Measurements from ENCODE around the gene CTAG2. TPM values are rescaled to one million over a fixed set of nuclear protein-coding genes. Genes with fewer than 3 reads are reported as not detected.

Gene CTAG2
- total and polyA plus RNA-seq, 10 of the 15 experiments (the other 5 are each of a cell fraction or from before 2014, with no cell fraction given) = 0.73 TPM; not detected in 9

DNA sequence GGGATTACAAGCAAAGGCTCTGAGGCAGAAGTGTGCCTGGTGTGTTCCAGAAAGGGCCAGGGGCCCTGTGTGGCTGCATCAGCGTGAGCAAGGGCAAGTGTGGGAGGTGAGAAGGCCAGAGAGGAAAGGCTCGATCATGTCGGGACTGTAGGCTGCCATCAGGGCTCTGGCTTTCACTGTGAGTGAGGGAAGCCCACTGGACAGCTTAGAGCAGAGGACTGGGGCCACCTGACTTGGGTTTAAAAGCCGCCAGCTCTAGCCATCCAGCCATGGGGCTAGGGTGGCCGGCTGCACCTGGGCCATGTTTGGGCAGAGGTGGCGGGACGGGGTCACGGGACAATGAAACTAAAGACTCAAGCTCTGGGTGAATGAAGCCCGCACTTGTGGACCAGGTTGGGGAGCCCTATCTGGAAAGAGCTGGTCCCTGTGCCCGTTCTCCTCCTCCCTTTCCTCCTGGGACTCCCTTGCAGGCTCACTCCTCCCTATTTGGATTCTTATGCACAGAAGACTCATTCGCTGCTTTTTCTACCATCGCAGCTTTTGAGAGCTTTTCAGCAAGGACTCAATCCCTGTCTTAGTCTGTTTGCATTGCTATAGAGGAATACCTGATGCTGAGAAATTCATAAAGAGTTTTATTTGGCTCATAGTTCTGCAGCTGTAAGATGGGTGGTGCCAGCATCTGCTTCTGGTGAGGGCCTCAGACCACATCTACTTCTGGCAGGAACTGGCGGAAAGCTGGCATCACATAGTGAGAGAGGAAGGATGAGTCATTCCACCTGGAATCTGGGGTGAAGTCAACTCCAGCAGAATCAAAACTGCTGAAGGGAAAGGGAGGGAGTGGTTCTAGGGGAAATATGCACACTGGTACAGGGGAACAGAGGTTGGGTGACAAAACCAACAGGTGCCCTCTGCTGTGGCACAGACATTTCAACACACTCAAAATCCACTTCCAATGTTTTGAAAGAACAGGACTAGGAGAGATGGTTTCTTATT is 49.6 kb downstream of the CTAG2 start (continued):
- TF ChIP-seq BHLHE40 (IDR thresholded peaks at IDR 0.05; ENCODE audit: borderline replicate concordance in 1 of 2, low read depth in 2 of 2, low read length in 1 of 2) (no peak), CHD1 (IDR thresholded peaks at IDR 0.05; ENCODE audit: low read depth, low read length) (no peak)

DNA sequence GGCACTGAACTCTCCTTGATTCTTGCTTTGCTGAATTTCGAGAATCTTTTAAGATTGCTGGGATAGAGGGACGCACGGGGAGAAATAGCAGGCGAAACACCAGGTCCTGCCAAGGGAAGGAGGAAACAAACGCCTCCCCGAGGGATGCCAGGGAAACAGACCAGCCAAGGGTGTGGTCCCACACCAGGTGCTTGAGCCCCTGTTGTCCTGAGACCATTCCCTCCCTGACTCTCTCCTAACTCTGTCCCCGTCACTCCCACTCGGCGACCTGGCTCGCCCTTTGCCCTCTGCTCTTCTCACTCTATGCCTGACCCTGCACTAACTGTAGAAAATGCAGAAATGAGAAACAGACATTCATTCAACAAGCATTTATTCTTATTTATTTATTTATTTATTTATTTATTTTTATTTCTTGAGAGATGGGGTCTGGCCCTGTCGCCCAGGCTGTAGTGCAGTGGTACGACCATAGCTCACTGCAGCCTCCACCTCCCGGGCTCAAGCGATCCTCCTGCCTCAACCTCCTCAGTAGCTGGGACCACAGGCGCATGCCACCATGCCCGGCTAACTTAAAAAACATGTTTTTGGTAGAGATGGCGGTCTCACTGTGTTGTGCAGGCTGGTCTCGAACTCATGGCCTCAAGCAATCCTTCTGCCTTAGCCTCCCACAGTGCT is 50.5 kb downstream of the CTAG2 start:
- ChIA-PET RAD21 (ENCODE audit: unreplicated experiment) (no interaction called here), POLR2A (no interaction called here)
- TF ChIP-seq FOS (IDR thresholded peaks at IDR 0.05; ENCODE audit: borderline replicate concordance, extremely low read depth, insufficient read length) (no peak), BACH1 (IDR thresholded peaks at IDR 0.05; ENCODE audit: borderline replicate concordance) (no peak), PAX8 (IDR thresholded peaks at IDR 0.05) (no peak), MYC (IDR thresholded peaks at IDR 0.05; ENCODE audit: insufficient read depth, insufficient read length, insufficient replicate concordance, low read length, severe bottlenecking) (no peak), HDGF (IDR thresholded peaks at IDR 0.05) (no peak), RAD51 (IDR thresholded peaks at IDR 0.05) (no peak), LARP7 (IDR thresholded peaks at IDR 0.05) (no peak), PAX5 (IDR thresholded peaks at IDR 0.05; ENCODE audit: borderline replicate concordance, low read depth, low read length) (no peak)
- TF ChIP-seq, protein P1, sequence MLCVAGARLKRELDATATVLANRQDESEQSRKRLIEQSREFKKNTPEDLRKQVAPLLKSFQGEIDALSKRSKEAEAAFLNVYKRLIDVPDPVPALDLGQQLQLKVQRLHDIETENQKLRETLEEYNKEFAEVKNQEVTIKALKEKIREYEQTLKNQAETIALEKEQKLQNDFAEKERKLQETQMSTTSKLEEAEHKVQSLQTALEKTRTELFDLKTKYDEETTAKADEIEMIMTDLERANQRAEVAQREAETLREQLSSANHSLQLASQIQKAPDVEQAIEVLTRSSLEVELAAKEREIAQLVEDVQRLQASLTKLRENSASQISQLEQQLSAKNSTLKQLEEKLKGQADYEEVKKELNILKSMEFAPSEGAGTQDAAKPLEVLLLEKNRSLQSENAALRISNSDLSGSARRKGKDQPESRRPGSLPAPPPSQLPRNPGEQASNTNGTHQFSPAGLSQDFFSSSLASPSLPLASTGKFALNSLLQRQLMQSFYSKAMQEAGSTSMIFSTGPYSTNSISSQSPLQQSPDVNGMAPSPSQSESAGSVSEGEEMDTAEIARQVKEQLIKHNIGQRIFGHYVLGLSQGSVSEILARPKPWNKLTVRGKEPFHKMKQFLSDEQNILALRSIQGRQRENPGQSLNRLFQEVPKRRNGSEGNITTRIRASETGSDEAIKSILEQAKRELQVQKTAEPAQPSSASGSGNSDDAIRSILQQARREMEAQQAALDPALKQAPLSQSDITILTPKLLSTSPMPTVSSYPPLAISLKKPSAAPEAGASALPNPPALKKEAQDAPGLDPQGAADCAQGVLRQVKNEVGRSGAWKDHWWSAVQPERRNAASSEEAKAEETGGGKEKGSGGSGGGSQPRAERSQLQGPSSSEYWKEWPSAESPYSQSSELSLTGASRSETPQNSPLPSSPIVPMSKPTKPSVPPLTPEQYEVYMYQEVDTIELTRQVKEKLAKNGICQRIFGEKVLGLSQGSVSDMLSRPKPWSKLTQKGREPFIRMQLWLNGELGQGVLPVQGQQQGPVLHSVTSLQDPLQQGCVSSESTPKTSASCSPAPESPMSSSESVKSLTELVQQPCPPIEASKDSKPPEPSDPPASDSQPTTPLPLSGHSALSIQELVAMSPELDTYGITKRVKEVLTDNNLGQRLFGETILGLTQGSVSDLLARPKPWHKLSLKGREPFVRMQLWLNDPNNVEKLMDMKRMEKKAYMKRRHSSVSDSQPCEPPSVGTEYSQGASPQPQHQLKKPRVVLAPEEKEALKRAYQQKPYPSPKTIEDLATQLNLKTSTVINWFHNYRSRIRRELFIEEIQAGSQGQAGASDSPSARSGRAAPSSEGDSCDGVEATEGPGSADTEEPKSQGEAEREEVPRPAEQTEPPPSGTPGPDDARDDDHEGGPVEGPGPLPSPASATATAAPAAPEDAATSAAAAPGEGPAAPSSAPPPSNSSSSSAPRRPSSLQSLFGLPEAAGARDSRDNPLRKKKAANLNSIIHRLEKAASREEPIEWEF (IDR thresholded peaks at IDR 0.05; ENCODE audit: insufficient replicate concordance, low read depth, low read length) = no peak

More for the DNA sequence above, 50.5 kb downstream of the CTAG2 start:
- H3K9me3 ChIP-seq (replicated peaks; ENCODE audit: control insufficient read depth, insufficient read depth, low read length) = no peaks in the 10 kb centered on the region; the same call in 2 of the 3 replicates
- no peak overlapping the region for H3K4me3 ChIP-seq
- H3K27ac ChIP-seq (ENCODE audit: control insufficient read depth, insufficient read depth) = no peak overlapping the region
- in situ Hi-C loops (cut with MboI) (no loop called here), intact Hi-C loops (cut with micrococcal nuclease; ENCODE audit: unreplicated experiment) (no loop called here)
- no TSS peak for BruUV-seq (replicated peaks)
- no peaks in the 10 kb centered on the region for H3K36me3 ChIP-seq (ENCODE audit: control insufficient read depth in 2 of 2, insufficient read depth in 2 of 2, low read length in 1 of 2)
- no peak for FAIRE-seq
- ChIA-PET SMC1A (ENCODE audit: uncharacterized antibody, unreplicated experiment) (no interaction called here), CTCF (no interaction called here)
- 46% methylated on average over 18 of the region's 18 CpGs for WGBS (ENCODE audit: insufficient coverage, insufficient replicate concordance, low lambda C conversion rate, missing lambda C conversion rate)
- H2AFZ ChIP-seq (ENCODE audit: control insufficient read depth, low read depth, low read length) = no peak overlapping the region
- no peak overlapping the region for H3K9ac ChIP-seq (ENCODE audit: control insufficient read depth, insufficient read depth, low read length)
- no peaks in the 10 kb centered on the region for H3K27me3 ChIP-seq (replicated peaks in 1 of 2; ENCODE audit: control insufficient read depth in 2 of 2, insufficient read depth in 2 of 2, low read length in 1 of 2)
- H4K20me1 ChIP-seq (ENCODE audit: control insufficient read depth, insufficient read depth) = no peaks in the 10 kb centered on the region
- H3K4me1 ChIP-seq (ENCODE audit: control insufficient read depth, insufficient read depth, low read length) = no peaks in the 10 kb centered on the region
- DNase-seq (ENCODE audit: low read depth, low spot score) = no peak
- H3K79me2 ChIP-seq (ENCODE audit: control insufficient read depth, insufficient read depth, low read length) = no peaks in the 10 kb centered on the region
- H3K4me2 ChIP-seq (ENCODE audit: control insufficient read depth, insufficient read depth) = no peak overlapping the region
- no peak for ATAC-seq
